ENCODE data around the gene CACNA1I. TPM values are rescaled to one million over a fixed set of nuclear protein-coding genes. Genes with fewer than 3 reads are reported as not detected.

CACNA1I gene
- total and polyA plus RNA-seq, 12 donors, result under 0.01 to 0.06 (median 0.05) TPM; not detected in 6

GRCh38 chr22:39661501-39661841, 90.9 kb downstream of the CACNA1I start:
- Histone ChIP-seq H3K4me1 (peaks cover 0 to 22% (median 10%) of the 10 kb centered on the region in 9 donors), H3K36me3 (no peaks in the 10 kb centered on the region), H3K27ac (no peak overlapping the region), H3K27me3 (peaks cover 28 to 100% (median 98%) of the 10 kb centered on the region in 7 donors), H3K9me3 (no peaks in the 10 kb centered on the region), H3K4me3 (peak overlapping the region in 1 of 10 donors; percentile 39)
- DNase-seq (no peak), ATAC-seq (no peak)
- no peak for TF ChIP-seq CTCF (IDR thresholded peaks at IDR 0.05)
- 40 to 46% methylated on average over 1 of the region's 1 CpG for WGBS, 2 donors
- intact Hi-C loops (cut with DNase I), result no loop called here

- H3K27me3 ChIP-seq, result peaks cover 28 to 100% (median 97%) of the 10 kb centered on the region in 7 donors
- H3K9me3 ChIP-seq, result no peaks in the 10 kb centered on the region
- ATAC-seq (no peak), DNase-seq (no peak)
- WGBS, 2 donors, result 3% methylated on average over 75 to 77 of the region's 77 CpGs
- peak overlapping the region in 1 of 10 donors; percentile 39 for H3K4me3 ChIP-seq
- H3K36me3 ChIP-seq, result no peaks in the 10 kb centered on the region
- no peak for TF ChIP-seq CTCF (IDR thresholded peaks at IDR 0.05)
- no peak overlapping the region for H3K27ac ChIP-seq
- intact Hi-C loops (cut with DNase I), result no loop called here
- peaks cover 0 to 22% (median 10%) of the 10 kb centered on the region in 9 donors for H3K4me1 ChIP-seq
Measured at GRCh38 chr22:39661842-39662685, 91.5 kb downstream of the CACNA1I start.

- TF ChIP-seq CTCF (IDR thresholded peaks at IDR 0.05), result no peak
- Histone ChIP-seq H3K36me3 (no peaks in the 10 kb centered on the region), H3K27me3 (peaks cover 28 to 99% (median 91%) of the 10 kb centered on the region in 7 donors), H3K9me3 (peaks cover 0 to under 1% (median 0%) of the 10 kb centered on the region in 11 donors), H3K27ac (no peak overlapping the region), H3K4me3 (peak overlapping the region in 1 of 10 donors; percentile 39), H3K4me1 (peaks cover 0 to 22% (median 10%) of the 10 kb centered on the region in 9 donors)
- 8 to 13% methylated on average over 26 of the region's 26 CpGs for WGBS, 2 donors
- DNase-seq (no peak), ATAC-seq (no peak)
- intact Hi-C loops (cut with DNase I), result no loop called here
Measured at GRCh38 chr22:39662686-39663052, 92.1 kb downstream of the CACNA1I start.

- WGBS, 2 donors, result 45 to 55% methylated on average over 22 of the region's 22 CpGs
- DNase-seq, result no peak
- no peak for ATAC-seq
- Histone ChIP-seq H3K9me3 (peaks cover 0 to 7% (median 0%) of the 10 kb centered on the region in 11 donors), H3K36me3 (no peaks in the 10 kb centered on the region), H3K27me3 (peaks cover 28 to 97% (median 82%) of the 10 kb centered on the region in 7 donors), H3K27ac (no peak overlapping the region), H3K4me1 (peaks cover 0 to 22% (median 10%) of the 10 kb centered on the region in 9 donors), H3K4me3 (no peak overlapping the region)
- TF ChIP-seq CTCF (IDR thresholded peaks at IDR 0.05), result no peak
- intact Hi-C loops (cut with DNase I), result no loop called here
Measured at GRCh38 chr22:39663751-39664150, 93.2 kb downstream of the CACNA1I start.
